Natural killer cell (primary cell): ENCODE results near the gene MUC5AC. TPM values are rescaled to one million over a fixed set of nuclear protein-coding genes. Genes with fewer than 3 reads are reported as not detected.

Source experiments
- ATAC-seq, 3 donors: fragments of 150-1000 bp in 2 of 3; fragments of 200-7000 bp in 1 of 3; cut with Tn5 transposase; 1 replicate in 1 of 3; 2 replicates in 2 of 3; pipeline ENCODE4 v1.10.0; 2021; ENCODE audit warnings: mild to moderate bottlenecking in 2 of 3, moderate library complexity in 2 of 3
- DNase-seq, 2 donors: peaks; one replicate each; pipeline versions ENCODE4 v3.0.0 to v3.0.0-alpha.2; 2013 to 2021; ENCODE audit warnings: mixed read lengths in 1 of 2
- H3K27ac ChIP-seq: one replicate; pipeline ENCODE4 v1.5.1; 2013; ENCODE audit warnings: mild to moderate bottlenecking, low read length
- H3K27me3 ChIP-seq: one replicate; pipeline ENCODE4 v1.6.1; 2013; ENCODE audit warnings: low read length; ENCODE audit not compliant: control insufficient read depth, insufficient read depth
- H3K36me3 ChIP-seq: one replicate; pipeline ENCODE4 v1.6.1; 2013; ENCODE audit warnings: low read length; ENCODE audit not compliant: control insufficient read depth, insufficient read depth
- H3K4me1 ChIP-seq: one replicate; pipeline ENCODE4 v1.6.1; 2013; ENCODE audit warnings: low read length; ENCODE audit not compliant: control insufficient read depth, insufficient read depth
- H3K4me3 ChIP-seq: one replicate; pipeline ENCODE4 v1.5.1; 2013; ENCODE audit warnings: low read length
- H3K9me3 ChIP-seq: one replicate; pipeline ENCODE4 v1.6.1; 2013; ENCODE audit warnings: low read length; ENCODE audit not compliant: control insufficient read depth, insufficient read depth
- H3K27ac Mint-ChIP-seq, 2 donors: one replicate each; pipeline ENCODE4 v1.8.0; 2022; ENCODE audit warnings: mild to moderate bottlenecking in 2 of 2, mixed read lengths in 2 of 2, moderate library complexity in 1 of 2
- H3K27me3 Mint-ChIP-seq, 2 donors: one replicate each; pipeline ENCODE4 v1.8.0; 2022; ENCODE audit warnings: low read depth in 2 of 2, mixed read lengths in 2 of 2
- H3K36me3 Mint-ChIP-seq: one replicate; pipeline ENCODE4 v1.8.0; 2022; ENCODE audit warnings: mixed read lengths
- H3K4me1 Mint-ChIP-seq, 2 donors: one replicate each; pipeline ENCODE4 v1.8.0; 2022; ENCODE audit warnings: mixed read lengths in 2 of 2
- H3K4me3 Mint-ChIP-seq: one replicate; pipeline ENCODE4 v1.8.0; 2022; ENCODE audit warnings: mild to moderate bottlenecking, moderate library complexity, mixed read lengths
- H3K9me3 Mint-ChIP-seq, 2 donors: one replicate each; pipeline ENCODE4 v1.8.0; 2022; ENCODE audit warnings: mixed read lengths in 2 of 2
- CTCF ChIP-seq: fragments of 200-600 bp; IDR thresholded peaks from one replicate; pipeline ENCODE4 v1.8.0; 2022; ENCODE audit warnings: antibody characterized with exemption
- WGBS: methylation state at CpG from one replicate; pipeline ENCODE4 v1.1.7; 2013; ENCODE audit warnings: missing lambda C conversion rate; ENCODE audit not compliant: insufficient coverage; 5-methylcytosine and 5-hydroxymethylcytosine counted together
- intact Hi-C: fragments of 100-400 bp; cut with micrococcal nuclease; formaldehyde crosslinking; loops from one replicate; pipeline ENCODE4 v1.14.2; 2022
- total RNA-seq, 4 donors: library from RNA; stranded (reverse); fragments of 120-200 nt in 1 of 4; gene quantifications; one replicate each; pipeline versions ENCODE4 v1.2.3 to v1.2.4, GENCODE V29; 2013 to 2022

The MUC5AC gene
- total RNA-seq, 3 donors from 2014 or later (not counting 1 experiment from before 2014, with no cell fraction given) = not detected

- ATAC-seq = no peak
- Histone ChIP-seq H3K27ac (no peak overlapping the region), H3K36me3 (no peaks in the 10 kb centered on the region), H3K27me3 (no peaks in the 10 kb centered on the region), H3K4me1 (no peaks in the 10 kb centered on the region), H3K9me3 (no peaks in the 10 kb centered on the region), H3K4me3 (no peak overlapping the region)
- H3K9me3 Mint-ChIP-seq = peaks cover 3 to 6% of the 10 kb centered on the region in 2 donors
- no peak overlapping the region for H3K27ac Mint-ChIP-seq
- H3K4me3 Mint-ChIP-seq = no peak overlapping the region
- H3K27me3 Mint-ChIP-seq = peaks cover 0 to 3% of the 10 kb centered on the region in 2 donors
- WGBS = 84% methylated on average over 17 of the region's 17 CpGs
- peaks cover 0 to 2% of the 10 kb centered on the region in 2 donors for H3K4me1 Mint-ChIP-seq
- intact Hi-C loops = no loop called here
- no peak for TF ChIP-seq CTCF
- H3K36me3 Mint-ChIP-seq = no peaks in the 10 kb centered on the region
- DNase-seq = no peak
Observed at GRCh38 chr11:1119604-1120146, 38.1 kb upstream of the MUC5AC start.

- intact Hi-C loops = no loop called here
- Histone ChIP-seq H3K4me3 (no peak overlapping the region), H3K9me3 (no peaks in the 10 kb centered on the region), H3K27ac (no peak overlapping the region), H3K27me3 (no peaks in the 10 kb centered on the region), H3K4me1 (no peaks in the 10 kb centered on the region), H3K36me3 (no peaks in the 10 kb centered on the region)
- peaks cover 0 to 4% of the 10 kb centered on the region in 2 donors for H3K4me1 Mint-ChIP-seq
- 84% methylated on average over 27 of the region's 27 CpGs for WGBS
- H3K27ac Mint-ChIP-seq = no peak overlapping the region
- peaks cover 3 to 16% of the 10 kb centered on the region in 2 donors for H3K9me3 Mint-ChIP-seq
- DNase-seq (no peak), ATAC-seq (no peak)
- no peaks in the 10 kb centered on the region for H3K36me3 Mint-ChIP-seq
- H3K4me3 Mint-ChIP-seq = no peak overlapping the region
- TF ChIP-seq CTCF = no peak
- peaks cover 0 to 3% of the 10 kb centered on the region in 2 donors for H3K27me3 Mint-ChIP-seq
Observed at GRCh38 chr11:1120532-1121330, 37.0 kb upstream of the MUC5AC start.

GRCh38 chr11:1121331-1121812 is 36.4 kb upstream of the MUC5AC start:
- ATAC-seq (no peak), DNase-seq (no peak)
- Histone ChIP-seq H3K4me1 (no peaks in the 10 kb centered on the region), H3K36me3 (no peaks in the 10 kb centered on the region), H3K4me3 (no peak overlapping the region), H3K27me3 (no peaks in the 10 kb centered on the region), H3K27ac (no peak overlapping the region), H3K9me3 (no peaks in the 10 kb centered on the region)
- intact Hi-C loops = no loop called here
- H3K36me3 Mint-ChIP-seq = no peaks in the 10 kb centered on the region
- no peak overlapping the region for H3K4me3 Mint-ChIP-seq
- 85% methylated on average over 19 of the region's 19 CpGs for WGBS
- peaks cover 0 to 3% of the 10 kb centered on the region in 2 donors for H3K27me3 Mint-ChIP-seq
- peaks cover 0 to 4% of the 10 kb centered on the region in 2 donors for H3K4me1 Mint-ChIP-seq
- H3K9me3 Mint-ChIP-seq = peaks cover 3 to 16% of the 10 kb centered on the region in 2 donors
- no peak for TF ChIP-seq CTCF
- no peak overlapping the region for H3K27ac Mint-ChIP-seq
